Activated naive CD4-positive, alpha-beta T cell treated with Interleukin-2 at 50 U/mL for 16 hours (primary cell): ENCODE measurements around the gene QKI.

Source experiments
- DNase-seq: peaks from one replicate; pipeline ENCODE4 v3.0.0-alpha.2; 2020

The QKI gene

DNA sequence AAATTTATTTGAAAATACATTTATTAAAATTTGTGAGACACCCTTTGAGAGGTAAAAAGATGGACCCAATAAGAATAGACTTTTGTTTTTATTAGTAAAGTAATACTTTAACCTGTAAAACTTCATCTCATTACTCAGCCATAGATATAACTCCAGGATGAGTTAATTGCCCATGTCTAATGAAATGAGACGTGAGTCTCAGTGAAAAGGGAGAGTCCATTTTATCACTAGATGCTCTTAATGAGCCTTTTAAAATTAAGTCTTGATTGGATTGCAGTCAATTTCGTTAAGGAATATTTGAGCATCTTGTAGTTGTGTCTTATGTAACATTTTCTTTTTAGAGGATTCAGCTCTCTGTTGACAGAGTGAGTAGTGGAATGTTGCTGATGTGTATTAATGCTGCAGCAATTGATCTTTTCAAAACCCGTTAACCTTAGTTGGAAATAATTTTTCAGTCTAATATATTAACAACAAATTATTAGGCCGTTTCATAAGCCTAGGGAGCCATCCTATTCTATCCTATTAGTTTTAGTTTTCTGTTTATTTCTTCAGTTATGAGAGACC, 77.3 kb downstream of the QKI start:
- DNase-seq: no peak

DNA sequence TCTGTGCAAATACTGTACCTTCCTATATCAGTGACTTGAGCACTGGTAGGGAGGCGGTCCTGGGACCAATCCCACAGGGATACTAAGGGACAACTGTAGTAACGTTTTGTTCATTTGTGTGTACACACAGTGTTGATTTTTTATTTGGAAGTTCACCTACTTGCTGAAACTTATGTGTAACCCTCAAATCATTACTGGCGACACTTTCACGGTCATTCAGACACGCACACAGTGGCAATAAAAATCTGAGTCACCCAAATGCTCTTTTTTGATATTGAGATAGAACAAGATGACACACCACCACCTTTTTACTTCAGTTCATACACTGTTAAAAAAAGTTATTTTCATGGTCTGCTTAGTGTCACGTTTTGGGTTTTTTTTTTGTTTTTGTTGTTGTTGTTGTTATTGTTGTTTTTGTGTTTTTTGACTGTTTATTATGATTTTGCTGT, 79.8 kb downstream of the QKI start:
- DNase-seq: no peak

DNA sequence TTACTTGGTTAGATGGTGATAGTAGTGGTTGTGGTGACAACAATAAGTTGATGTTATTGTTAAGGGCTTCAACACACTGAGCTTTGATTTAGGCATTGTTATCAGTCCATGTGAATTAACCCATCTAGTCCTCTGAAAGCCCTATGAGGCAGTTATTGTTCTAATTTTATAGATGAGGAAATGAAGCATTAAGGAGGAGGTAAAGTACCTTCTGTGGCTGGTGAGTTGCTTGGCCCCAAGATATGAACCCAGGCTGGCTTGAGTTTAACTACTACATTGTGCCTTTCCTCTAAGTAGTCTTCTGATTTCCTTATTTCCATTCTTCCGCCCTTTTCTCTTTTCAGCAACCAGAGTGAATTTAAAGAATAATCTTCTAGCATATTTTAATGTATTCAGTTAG, 81.7 kb downstream of the QKI start:
- no peak for DNase-seq

DNA sequence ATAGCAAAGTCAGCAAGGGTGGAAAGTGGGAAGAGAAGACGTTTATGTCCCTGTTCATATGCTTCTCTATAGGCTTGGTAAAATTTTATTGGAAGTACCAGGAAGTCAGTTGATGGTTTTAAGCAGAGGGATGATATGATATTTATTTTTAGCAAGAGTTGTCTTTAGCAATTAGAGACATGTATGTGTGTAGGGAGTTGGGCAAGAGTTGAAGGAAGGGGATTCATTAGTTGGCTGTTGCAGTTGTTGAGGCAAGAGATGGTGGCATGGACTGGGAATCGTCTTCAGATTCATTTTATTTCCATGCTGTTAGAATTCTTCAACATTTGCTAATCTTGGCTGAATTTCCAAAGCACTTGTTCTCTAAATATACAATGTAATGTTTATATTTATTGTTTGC, 85.6 kb downstream of the QKI start:
- no peak for DNase-seq

DNA sequence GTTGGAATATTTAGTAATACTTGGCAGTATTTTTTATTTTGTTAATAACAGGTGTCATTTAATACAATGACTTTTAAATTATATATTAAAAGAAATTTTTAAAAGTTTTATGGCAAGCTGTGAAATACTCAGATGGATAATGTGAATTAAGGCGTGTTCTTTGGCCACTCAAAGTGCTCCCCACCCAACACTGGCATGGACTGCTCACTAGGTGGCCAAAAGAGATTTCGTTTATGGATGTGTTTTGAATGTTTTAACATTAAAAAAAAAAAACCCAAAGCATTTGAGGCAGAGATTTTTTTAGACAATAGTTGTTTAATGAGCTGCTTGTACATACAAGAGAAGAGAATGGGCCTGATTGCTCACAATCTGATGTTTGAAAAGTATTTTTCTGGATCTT, 86.5 kb downstream of the QKI start:
- DNase-seq: no peak

DNA sequence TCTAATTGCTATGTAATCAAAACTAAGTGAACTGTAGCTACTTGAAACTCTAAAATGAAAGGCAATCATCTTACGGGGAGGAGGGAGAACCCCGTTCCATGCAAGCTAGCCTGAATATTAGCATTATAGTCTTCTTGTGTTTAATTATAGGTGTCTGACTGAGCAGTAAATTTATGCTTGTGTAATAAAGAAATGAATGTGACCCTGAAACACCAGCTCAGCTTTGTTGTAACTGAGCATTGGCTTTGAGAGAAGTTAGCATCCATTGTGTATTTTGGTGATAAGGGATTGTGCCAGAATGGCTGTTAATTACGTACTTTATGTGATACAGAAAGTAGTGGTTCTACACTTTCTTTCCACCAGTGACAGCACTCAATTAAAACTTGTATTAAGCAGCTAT, 86.9 kb downstream of the QKI start:
- no peak for DNase-seq

DNA sequence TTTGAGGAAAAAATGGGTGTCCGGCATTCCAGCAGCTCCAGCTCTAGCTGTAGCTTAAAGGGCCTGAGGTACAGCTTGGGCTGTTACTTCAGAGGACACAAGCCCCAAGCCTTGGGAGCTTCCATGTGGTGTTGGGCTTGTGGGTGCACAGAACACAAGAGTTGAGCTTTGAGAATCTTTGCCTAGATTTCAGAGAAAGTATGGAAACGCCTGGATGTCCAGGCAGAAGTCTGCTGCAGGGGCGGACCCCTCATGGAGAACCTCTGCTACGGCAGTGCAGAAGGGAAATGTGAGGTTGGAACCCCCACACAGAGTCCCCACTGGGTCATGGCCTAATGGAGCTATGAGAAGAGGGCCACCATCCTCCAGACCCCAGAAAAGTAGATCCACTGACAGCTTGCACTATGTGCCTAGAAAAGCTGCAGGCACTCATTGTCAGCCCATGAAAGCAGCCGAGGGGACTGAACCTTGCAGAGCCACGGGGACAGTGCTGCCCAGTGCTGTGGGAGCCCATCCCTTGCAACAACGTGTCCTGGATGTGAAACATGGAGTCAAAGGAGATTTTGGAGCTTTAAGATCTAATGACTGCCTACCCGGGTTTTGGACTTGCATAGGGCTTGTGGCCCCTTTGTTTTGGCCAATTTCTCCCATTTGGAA, 90.6 kb downstream of the QKI start:
- DNase-seq: no peak

DNA sequence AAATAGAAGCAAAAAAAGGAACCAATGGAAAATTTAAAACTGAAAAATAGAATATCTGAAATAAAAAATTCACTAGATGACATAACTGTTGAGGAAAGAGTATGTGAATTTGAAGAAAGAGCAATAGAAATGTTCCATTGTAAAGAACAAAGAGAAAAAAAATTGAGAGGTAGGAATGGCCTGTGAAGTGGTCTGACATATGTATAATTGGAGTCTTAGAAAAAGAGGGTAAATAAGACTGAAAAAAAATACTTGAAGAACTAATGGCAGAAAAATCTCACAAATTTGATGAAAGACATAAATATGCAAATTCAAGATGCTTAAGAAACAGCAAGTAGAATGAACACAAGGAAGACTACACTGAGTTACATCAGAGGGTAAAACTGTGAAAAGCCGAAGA, 93.4 kb downstream of the QKI start:
- no peak for DNase-seq

DNA sequence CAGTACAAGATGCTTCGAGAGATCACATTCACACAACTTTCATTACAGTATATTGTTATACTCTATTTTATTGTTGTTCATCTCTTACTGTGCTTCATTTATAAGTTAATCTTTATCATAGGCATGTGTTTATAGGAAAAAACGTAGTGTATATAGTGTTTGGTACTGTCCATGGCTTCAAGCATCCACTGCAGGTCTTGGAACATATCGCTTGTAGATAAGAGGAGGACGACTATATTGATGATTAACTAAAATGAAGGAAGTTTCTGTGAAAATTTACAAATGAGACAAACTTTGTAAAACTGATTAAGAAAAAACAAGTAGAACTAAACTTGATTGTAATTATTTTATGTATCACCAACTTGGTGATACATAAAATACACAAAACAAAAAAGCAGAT, 98.5 kb downstream of the QKI start:
- no peak for DNase-seq

DNA sequence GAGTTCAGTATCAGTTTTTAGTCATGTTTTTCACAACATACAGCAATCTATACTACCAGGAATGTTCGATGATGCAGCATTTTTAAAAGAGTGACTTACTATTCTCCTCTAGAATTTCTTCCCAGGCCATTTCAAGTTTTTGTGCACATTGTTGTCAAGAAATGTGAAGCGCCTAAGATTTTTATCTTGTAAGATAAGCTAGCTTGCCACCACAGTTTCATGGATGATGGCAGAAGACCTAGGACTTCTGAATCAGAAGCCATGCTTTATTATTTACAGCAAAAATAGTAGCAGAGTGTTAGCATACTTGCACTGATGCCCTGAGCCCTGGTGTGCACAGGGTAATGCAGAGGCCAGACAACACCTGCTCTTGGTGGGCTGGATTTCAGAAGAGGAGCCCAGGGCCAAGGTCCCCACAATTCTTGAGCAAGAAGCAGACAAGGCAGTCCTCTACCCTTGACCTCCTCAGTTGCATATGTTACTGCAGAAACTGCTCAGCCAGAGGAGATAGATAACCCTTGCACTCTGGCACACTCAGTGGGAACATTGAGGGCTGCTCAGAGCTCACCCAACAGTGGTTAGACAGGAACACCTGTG, 99.2 kb downstream of the QKI start:
- no peak for DNase-seq

DNA sequence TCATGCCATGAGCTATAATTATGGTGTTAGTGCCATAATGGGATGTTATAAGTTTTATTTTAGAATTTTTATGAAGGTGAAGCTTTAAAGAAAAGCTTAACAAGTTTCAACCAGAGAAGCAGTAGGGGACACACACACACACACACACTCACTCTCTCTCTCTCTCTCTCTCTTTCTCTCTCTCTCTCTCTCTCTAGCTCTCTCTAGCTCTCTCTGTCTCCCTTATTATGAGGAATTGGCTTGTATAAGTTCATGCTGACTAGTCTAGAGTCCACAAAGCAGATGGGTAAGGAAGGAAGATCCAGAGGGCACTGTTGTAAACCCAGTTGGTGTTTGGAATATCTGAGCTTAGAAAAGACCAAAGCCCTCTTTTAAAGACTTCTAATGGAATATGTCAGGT, 102.4 kb downstream of the QKI start:
- no peak for DNase-seq

DNA sequence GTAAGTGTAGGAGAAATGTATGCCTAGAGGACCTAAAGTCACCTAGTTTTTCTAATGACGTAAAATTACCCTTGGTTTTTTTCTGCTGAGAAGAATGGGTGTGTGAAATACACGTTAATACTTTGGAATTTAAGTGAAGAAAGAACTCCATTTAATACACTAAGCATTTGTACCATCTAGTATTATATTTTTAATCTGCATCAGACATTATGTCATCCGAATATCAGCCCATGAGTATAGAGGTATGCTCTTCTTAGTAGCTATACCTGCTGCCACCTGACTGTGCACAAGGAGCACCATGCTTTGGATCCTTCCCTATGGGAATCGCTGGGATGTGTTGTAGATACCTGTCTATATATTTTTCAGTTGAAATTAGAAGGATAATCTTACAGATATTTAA, 106.4 kb downstream of the QKI start:
- no peak for DNase-seq

DNA sequence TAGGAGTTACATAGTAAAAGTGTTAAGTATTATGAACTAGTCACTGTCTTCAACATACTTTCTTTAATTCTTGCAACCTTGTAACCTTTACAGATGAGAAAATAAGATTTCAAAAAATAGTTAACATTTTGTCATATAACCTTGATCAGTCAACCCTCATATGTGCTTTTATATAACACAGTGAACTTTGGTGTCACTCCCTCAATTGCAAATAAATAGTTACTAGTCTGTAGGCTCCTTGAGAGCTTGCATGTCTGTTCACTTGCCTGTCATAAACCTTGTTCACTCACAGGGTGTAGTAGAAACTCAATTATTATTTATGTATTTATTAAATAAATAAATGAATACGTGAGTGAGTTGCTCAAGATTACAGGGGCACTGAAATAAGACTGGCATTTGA, 107.5 kb downstream of the QKI start:
- DNase-seq: no peak

DNA sequence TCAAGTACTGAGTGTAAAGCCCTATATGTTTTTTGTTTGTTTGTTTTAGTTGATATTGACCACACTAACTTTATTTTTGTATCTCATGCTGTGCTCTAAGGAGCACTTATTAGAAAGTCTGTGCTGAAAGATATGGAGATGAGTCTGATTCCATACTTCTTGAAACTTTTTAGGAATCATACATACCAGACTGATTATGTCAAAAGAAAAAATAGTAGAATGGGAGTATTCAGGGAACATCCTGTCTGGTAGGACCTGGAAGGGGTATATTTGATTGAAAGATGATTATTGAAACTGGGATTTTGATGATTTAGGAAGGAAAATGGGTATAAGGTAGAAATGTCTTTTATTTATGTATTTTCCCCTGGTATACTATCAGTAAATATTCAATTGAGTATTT, 111.4 kb downstream of the QKI start:
- no peak for DNase-seq

DNA sequence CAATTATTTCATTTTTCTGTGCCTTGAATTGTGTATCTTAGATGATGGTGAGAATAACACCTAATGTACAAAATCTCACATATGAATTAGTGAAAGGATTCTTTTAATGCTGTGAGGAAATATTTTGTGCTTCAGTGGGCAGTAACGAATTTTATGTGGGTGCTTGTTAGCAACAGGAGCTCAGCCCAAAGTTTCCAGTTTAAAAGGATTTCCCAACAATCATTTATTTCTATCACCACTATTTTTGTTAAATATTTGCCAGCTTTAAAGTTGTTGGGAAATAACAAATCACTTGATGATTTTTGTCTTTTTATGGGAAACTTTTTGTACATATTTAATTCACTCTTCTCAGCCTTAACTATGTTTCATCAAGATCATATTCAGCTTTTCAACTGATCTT, 111.8 kb downstream of the QKI start:
- no peak for DNase-seq

DNA sequence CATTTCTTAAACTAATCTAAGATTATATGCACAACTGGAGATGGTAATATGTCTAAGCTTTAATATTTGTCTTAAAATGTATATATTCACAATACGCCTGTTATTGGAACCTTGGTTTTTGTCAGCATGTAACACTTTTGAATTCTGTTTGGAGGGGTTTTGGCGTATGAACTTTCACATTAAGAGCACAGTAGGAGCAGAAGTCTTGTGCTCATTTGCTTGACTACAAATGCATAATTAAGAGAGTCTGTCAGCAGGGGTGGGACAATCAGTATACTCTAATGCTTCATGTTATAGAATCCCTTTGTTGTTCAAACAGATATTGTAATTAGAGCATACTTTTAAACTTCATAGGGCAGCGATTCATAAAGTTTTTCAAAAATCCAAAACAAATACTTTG, 112.8 kb downstream of the QKI start:
- DNase-seq: no peak

DNA sequence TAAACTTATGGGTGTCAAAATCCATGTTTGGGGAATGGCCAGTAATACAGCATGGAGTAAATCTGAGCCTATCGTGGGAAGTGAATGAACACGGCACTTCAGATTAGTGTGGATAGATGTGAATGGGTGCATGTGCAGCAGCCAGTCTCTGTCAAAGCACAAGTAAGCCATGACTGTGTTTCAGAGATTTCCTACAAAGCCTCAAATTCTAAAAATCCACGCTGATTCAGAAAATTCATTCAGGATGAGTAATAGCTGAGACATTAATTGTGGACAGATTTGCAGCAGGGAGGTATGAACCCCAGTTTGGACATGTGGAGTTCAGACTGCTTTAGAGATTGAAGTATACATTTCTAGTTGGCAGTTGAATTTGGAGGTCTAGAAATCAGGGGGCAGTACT, 115.1 kb downstream of the QKI start:
- no peak for DNase-seq

DNA sequence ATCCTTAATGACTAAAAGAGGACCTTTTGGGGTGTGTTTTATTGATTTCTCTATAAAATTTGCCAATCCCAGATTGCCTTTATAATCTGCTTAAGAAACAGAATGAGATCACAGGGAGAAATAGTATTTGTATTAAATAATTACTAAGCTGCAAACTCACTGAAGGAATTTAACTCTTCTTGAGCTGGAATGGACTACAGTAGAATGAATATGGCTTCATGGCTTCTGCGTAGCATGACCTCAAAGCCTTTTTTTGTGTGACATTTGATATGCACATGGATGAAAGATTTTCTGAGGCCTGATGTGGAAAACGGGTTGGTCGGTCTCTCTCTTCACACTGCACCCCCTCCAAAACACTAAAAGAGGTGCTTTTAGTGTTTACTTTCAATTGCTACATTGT, 115.9 kb downstream of the QKI start:
- DNase-seq: no peak

DNA sequence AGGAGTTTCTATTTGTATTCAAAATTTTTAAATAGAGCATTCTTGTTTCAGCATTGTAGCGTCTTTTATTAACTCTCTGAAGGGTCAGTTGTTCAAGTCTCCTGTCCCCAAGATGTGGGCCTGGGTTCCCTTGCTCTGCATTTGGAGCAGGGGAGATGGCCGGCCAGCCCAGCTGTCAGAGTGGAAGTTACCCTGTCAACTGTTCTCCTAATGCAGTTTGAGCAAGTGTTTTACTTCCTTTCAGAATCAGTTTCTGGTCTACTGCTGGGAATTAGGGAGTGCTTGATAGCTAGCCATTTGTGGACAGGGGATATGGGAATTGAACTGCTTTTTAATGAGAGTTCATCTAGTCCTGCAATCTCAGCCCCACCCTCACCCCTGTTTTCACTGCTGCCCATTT, 116.6 kb downstream of the QKI start:
- DNase-seq: no peak

DNA sequence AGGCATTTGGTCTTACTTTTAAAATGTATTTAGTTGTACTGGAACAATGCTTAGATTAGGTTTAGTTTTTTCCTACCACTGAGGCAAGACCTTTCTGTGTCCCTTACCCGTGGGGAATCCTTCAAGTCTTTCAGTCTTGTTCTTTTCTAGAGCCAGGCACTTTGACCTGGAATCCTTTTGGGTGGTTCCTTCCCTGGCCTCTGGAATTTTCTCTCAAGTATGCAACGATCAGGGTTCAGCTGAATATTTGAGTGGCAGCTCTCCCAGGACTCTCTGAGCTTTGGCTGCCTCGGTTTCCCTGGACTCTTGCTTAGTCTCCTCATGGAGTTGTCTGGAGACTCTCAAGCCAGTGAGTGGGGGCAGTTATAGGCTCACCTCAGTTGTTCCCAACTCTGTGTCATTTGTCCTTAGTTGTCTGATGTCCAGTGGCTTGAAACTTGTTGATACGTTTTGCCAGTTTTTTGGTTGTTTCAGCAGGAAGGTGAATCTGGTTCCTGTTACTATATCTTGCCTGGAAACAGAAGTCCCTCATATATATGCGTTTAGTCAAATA, 118.1 kb downstream of the QKI start:
- no peak for DNase-seq

DNA sequence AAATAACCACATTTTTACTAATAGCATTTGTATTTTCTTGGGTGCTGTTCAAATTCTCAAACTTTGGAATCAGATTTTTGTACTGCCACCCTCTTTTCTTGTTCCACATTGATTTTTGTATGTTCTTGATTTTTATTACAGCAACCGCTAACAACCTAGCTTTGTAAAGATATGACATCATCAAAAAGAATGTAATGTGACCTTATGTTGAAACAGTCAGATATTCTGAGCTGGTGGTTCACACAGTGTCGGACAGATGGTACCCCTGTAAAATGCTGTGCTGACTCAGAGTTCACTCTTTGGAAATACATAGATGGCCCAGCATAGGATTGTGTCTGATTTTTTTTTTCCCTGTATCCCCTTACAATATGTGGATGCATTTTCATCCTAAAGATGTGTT, 118.9 kb downstream of the QKI start:
- no peak for DNase-seq

DNA sequence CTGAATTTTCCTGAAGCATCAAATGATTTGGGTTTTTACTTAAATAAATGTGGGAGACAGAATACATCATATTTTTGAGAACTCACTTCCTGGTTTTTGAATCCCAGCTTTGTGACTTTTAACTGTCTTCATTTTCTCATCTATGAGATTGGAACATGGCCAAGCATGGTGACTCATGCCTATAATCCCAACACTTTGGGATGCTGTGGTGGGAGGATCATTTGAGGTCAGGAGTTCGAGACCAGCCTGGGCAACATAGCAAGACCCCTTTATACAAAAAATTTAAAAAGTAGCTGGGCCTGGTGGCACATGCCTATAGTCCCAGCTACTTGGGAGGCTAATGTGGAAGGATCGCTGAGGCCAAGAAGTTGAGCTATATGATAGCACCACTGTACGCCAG, 122.3 kb downstream of the QKI start:
- DNase-seq: no peak

DNA sequence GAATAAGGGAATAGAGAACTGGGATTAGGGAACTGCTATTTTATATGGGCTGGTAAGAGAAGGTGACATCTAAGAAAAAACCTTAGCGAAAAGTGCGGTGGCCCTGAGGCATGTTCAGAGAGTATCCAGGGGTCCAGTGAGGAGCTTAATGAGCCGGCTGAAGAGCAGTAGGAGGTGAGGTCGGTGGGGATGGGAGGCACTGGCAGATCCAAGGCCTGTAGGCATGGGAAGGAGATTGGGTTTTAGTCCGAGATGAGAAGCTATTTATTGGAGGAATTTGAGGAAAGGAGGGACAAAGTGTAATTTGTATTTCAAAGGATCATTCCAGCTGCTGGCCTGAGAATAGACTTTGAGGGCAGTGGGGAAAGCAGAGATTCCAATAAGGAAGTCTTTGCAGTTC, 123.8 kb downstream of the QKI start:
- DNase-seq: no peak

DNA sequence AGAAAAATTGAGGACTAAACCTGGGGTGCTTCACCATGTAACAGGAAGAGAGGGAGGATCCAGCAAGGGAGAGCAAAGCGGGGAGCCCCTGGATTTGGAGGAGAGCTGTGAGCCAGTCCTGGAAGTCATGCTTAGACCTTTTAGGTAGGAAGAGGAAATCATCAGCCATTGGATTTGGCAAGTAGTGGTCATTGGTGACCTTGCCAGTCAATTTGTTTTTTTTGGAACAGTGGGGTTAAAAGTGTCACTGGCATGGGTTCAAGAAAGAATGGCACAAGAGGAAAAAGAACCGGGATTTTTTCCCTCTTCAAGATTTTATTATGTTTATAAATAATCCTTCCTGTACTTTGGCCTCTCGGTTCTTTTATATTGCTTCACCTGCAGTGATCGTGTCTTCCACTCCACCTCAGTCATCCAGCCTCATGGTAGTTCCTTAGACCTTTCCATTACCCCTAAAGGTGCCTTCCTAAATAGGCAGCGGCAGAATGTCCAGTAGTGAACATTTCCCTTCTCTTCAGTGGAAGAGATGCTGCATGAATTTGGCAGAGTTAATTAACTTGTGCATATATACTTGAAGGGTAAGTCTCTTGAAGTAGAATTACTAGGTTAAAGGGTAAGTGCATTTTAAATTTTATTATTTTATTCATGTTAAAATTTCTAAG, 124.7 kb downstream of the QKI start:
- DNase-seq: no peak
